T-helper 2 cell (primary cell): ENCODE results near the gene ZNF225.
A peak's percentile ranks its signal among the peaks of the same experiment; 100 is the strongest.
"Not testable (repeated sequence)": the region's sequence is repeated elsewhere in the genome, so short reads cannot be mapped to it uniquely, and the experiment has no call there.

ENCODE experiments used
- DNase-seq, 5 experiments: peaks; one replicate each; pipeline versions ENCODE4 v3.0.0 to v3.0.0-alpha.2; 2012 to 2022

The ZNF225 gene

GRCh38 chr19:44163789-44164188, 50.6 kb downstream of the ZNF225 start:
- no peak for DNase-seq

DNA sequence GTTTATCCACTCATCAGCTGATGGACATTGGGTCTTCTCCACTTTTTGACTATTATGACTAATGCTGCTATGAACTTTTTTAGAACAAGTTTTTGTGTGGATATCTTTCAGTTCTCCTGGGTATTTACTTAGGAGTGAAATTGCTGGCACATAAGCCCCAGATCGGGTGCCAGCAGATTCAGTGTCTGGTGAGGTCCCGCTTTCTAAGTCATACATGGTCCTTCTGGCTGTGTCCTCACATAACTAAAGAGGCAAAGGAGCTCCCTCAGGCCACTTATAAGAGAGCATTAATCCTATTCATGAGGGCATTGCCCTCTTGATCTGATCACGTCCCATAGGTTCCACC, 51.1 kb downstream of the ZNF225 start:
- no peak for DNase-seq

GRCh38 chr19:44164673-44165512, 51.7 kb downstream of the ZNF225 start, which contains the start of gene ZNF226:
ZNF226 (plus strand) TSS chr19:44165100; CDS start chr19:44170081, 4,981 bp downstream.
- peak; percentile 15 to 99 (median 64) for DNase-seq

DNA sequence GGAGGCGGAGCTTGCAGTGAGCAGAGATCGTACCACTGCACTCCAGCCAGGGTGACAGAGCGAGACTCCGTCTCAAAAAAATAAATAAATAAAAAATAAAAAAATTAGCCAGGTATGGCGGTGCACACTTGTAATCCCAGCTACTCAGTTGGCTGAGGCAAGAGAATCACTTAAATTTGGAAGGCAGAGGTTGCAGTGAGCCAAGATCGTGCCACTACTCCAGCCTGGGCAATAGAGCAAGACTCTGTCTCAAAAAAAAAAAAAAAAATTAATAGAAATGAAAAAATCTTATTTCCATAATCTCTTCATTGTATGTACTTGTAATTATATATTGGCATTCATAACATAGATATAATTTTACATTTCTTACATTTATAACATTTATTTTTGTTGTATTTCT, 57.5 kb downstream of the ZNF225 start:
- not testable (repeated sequence) for DNase-seq

DNA sequence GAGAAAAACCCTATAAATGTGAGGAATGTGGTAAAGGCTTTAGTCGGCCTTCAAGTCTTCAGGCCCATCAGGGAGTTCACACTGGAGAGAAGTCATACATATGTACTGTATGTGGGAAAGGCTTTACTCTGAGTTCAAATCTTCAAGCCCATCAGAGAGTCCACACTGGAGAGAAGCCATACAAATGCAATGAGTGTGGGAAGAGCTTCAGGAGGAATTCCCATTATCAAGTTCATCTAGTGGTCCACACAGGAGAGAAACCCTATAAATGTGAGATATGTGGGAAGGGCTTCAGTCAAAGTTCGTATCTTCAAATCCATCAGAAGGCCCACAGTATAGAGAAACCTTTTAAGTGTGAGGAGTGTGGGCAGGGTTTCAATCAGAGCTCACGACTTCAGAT, 63.4 kb downstream of the ZNF225 start:
- no peak for DNase-seq

DNA sequence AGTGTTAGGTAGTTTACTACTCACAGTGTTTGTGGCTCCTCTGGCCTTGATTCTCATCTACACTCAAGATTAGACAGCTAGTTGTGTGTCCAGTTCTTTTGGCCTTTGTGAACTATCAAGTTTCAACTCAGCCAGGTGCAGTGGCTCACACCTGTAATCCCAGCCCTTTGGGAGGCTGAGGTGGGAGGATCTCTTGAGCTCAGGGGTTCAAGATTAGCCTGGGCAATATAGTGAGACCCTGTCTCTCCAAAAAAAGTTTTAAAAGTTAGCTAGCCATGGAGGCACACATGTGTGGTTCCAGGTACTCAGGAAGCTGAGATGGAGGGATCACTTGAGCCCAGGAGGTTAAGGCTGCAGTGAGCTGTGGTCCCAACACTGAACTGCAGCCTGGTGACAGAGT, 67.8 kb downstream of the ZNF225 start:
- no peak for DNase-seq

DNA sequence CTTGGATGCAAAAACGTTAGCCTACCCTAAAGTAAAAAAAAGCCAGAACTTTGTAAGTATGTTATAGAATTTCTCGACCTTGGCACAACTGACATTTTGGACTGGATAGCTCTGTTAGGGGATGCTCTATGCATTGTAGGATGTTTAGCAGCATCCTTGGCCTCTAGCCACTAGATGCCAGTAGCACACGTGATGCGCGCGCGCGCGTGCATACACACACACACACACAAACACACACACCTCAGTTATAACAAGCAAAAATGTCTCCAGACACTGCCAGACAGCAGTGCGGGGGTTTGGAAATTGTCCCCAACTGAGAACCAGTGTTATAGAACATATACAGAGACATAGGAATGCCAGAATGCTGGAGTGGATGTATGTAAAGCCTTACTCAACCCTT, 68.9 kb downstream of the ZNF225 start:
- DNase-seq: no peak
